A673 (cell line): Measurements from ENCODE around the gene EQTN. TPM values are rescaled to one million over a fixed set of nuclear protein-coding genes. Genes with fewer than 3 reads are reported as not detected.

Source experiments
- BruUV-seq: library from RNA; stranded (reverse); fragments of 400-500 nt; replicated peaks from 2 replicates; lab custom pipeline; 2021; lab: Mats Ljungman, UMichigan
- CTCF ChIA-PET: fragments of 300-600 bp; sonication (Branson Sonifier 250); formaldehyde crosslinking; loops from one replicate; lab custom pipeline; 2022; ENCODE audit warnings: antibody characterized with exemption; lab: Charles Lee
- POLR2A ChIA-PET: fragments of 300-600 bp; sonication (Branson Sonifier 250); formaldehyde crosslinking; loops from one replicate; lab custom pipeline; 2022; ENCODE audit warnings: antibody characterized with exemption; ENCODE audit not compliant: low non-redundant PET; lab: Charles Lee
- DNase-seq: peaks from one replicate; pipeline ENCODE4 v3.0.0-alpha.2; 2015; ENCODE audit warnings: low spot score
- H3K27ac ChIP-seq: fragments of 200-600 bp; sonication (generic); 2 replicates; pipeline ENCODE4 v1.5.1; 2016; ENCODE audit warnings: mixed run types, low read depth, mild to moderate bottlenecking, mixed read lengths, antibody characterized with exemption, low read length; ENCODE audit not compliant: poor library complexity, severe bottlenecking
- H3K27me3 ChIP-seq: fragments of 200-600 bp; sonication (generic); replicated peaks from 2 replicates; pipeline ENCODE4 v1.6.1; 2017; ENCODE audit warnings: mixed run types, low read depth, mild to moderate bottlenecking, mixed read lengths, antibody characterized with exemption, low read length; ENCODE audit not compliant: insufficient read depth, poor library complexity
- H3K36me3 ChIP-seq: fragments of 200-600 bp; sonication (generic); 2 replicates; pipeline ENCODE4 v1.6.1; 2016; ENCODE audit warnings: mixed run types, mild to moderate bottlenecking, mixed read lengths, antibody characterized with exemption, low read length; ENCODE audit not compliant: insufficient read depth, poor library complexity, severe bottlenecking
- H3K4me1 ChIP-seq: fragments of 200-600 bp; sonication (generic); 2 replicates; pipeline ENCODE4 v1.6.1; 2017; ENCODE audit warnings: mixed run types, mild to moderate bottlenecking, mixed read lengths, antibody characterized with exemption, low read length; ENCODE audit not compliant: insufficient read depth, poor library complexity, severe bottlenecking
- H3K4me3 ChIP-seq: fragments of 200-600 bp; sonication (generic); 2 replicates; pipeline ENCODE4 v1.5.1; 2016; ENCODE audit warnings: low read depth, mixed run types, mild to moderate bottlenecking, mixed read lengths, low read length; ENCODE audit not compliant: poor library complexity, severe bottlenecking
- H3K9me3 ChIP-seq: fragments of 200-600 bp; sonication (generic); 2 replicates; pipeline ENCODE4 v1.6.1; 2016; ENCODE audit warnings: mixed run types, low read depth, mild to moderate bottlenecking, mixed read lengths, antibody characterized with exemption, low read length; ENCODE audit not compliant: poor library complexity, severe bottlenecking
- CTCF ChIP-seq: fragments of 300-800, 200-600 bp; sonication (generic); conservative IDR thresholded peaks from 2 replicates; pipeline ENCODE4 v1.5.1; 2017; ENCODE audit warnings: low read depth, mild to moderate bottlenecking, antibody characterized with exemption, low read length, moderate library complexity, mixed read lengths
- EZH2 ChIP-seq: fragments of 200-600 bp; sonication (generic); IDR thresholded peaks from 2 replicates; pipeline ENCODE4 v1.6.1; 2017; ENCODE audit warnings: borderline replicate concordance, low read depth, mild to moderate bottlenecking, mixed read lengths, antibody characterized with exemption, low read length; ENCODE audit not compliant: poor library complexity, severe bottlenecking
- intact Hi-C: fragments of 100-400 bp; cut with micrococcal nuclease; formaldehyde crosslinking; loops from one replicate; pipeline ENCODE4 v1.10.0; 2022; ENCODE audit not compliant: unreplicated experiment
- total RNA-seq: library from RNA; stranded (reverse); gene quantifications from 2 replicates; pipeline ENCODE4 v1.2.3, GENCODE V29; 2021

The EQTN gene
- total RNA-seq, 1 experiment from 2014 or later = not detected

- POLR2A ChIA-PET = no interaction called here
- no peak for TF ChIP-seq EZH2
- intact Hi-C loops = loop anchor here (10.0 kb wide), 2 partner anchors 386 to 736 kb away; no protein-coding TSS in a partner anchor
- CTCF ChIA-PET = no interaction called here
- H3K27me3 ChIP-seq = no peaks in the 10 kb centered on the region
- no peak overlapping the region for H3K4me3 ChIP-seq
- no peaks in the 10 kb centered on the region for H3K36me3 ChIP-seq
- no peaks in the 10 kb centered on the region for H3K4me1 ChIP-seq
- BruUV-seq = no TSS peak
- DNase-seq = no peak
- H3K9me3 ChIP-seq = no peaks in the 10 kb centered on the region
- H3K27ac ChIP-seq = no peak overlapping the region
These were observed 41.6 kb upstream of the EQTN start for GRCh38 chr9:27338527-27338903.

DNA sequence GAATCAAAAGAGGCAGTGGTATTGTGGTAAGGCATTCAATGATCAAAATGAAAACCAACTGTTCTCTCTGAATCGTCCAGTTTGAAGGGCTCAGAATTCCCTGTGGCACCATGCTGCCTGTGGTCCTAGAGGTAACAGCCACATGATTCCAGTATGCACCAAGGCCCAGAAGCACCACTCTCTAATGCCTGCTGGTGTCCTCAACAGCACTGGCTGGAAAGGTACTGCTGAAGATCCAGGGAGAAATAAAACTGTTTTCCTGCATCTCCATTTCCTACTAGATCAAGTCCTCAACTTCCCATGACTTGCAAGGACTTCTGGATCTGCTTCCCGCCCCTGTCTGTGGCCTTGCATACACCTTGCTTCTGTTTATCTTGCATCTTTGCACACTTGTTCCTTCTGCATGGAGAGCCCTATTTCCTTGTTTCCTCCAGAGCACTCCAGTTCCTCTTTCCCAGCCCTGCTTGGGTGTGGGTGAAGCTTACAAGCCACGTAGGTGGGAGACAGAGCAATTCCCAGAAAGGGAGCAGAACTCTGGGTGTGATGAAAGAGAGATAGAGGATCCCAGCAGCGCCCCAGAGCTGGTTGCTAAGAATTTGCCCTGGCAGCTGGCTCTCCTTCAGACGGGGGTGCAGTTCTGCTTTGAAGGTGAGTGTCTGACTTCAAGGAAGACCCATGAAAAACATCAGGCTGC, 41.0 kb upstream of the EQTN start:
- POLR2A ChIA-PET = no interaction called here
- Histone ChIP-seq H3K27me3 (no peaks in the 10 kb centered on the region), H3K9me3 (no peaks in the 10 kb centered on the region), H3K36me3 (no peaks in the 10 kb centered on the region), H3K4me3 (no peak overlapping the region), H3K4me1 (no peaks in the 10 kb centered on the region), H3K27ac (no peak overlapping the region)
- CTCF ChIA-PET = no interaction called here
- intact Hi-C loops = loop anchor here (10.0 kb wide), 2 partner anchors 387 to 737 kb away; no protein-coding TSS in a partner anchor
- no TSS peak for BruUV-seq
- TF ChIP-seq EZH2 (no peak), CTCF (no peak)
- no peak for DNase-seq

- ChIA-PET POLR2A (no interaction called here), CTCF (no interaction called here)
- no TSS peak for BruUV-seq
- Histone ChIP-seq H3K27ac (no peak overlapping the region), H3K9me3 (no peaks in the 10 kb centered on the region), H3K4me1 (no peaks in the 10 kb centered on the region), H3K36me3 (no peaks in the 10 kb centered on the region), H3K4me3 (no peak overlapping the region), H3K27me3 (no peaks in the 10 kb centered on the region)
- intact Hi-C loops = loop anchor here (10.0 kb wide), 2 partner anchors 388 to 738 kb away; no protein-coding TSS in a partner anchor
- no peak for DNase-seq
- TF ChIP-seq EZH2 (no peak), CTCF (no peak)
These were observed 40.3 kb upstream of the EQTN start for GRCh38 chr9:27337236-27337635.
